Mucosa of stomach (tissue), 1 donor: Measurements from ENCODE around the gene EIF2AK3.
A peak's percentile ranks its signal among the peaks of the same experiment; 100 is the strongest.

Experiments
- H3K27me3 ChIP-seq: one replicate; pipeline ENCODE4 v1.7.0; 2013; ENCODE audit warnings: mild to moderate bottlenecking, low read length; ENCODE audit not compliant: control insufficient read depth, insufficient read depth
- H3K36me3 ChIP-seq: one replicate; pipeline ENCODE4 v1.7.0; 2013; ENCODE audit warnings: low read length; ENCODE audit not compliant: control insufficient read depth, insufficient read depth
- H3K4me1 ChIP-seq: one replicate; pipeline ENCODE4 v1.7.0; 2013; ENCODE audit warnings: mild to moderate bottlenecking, low read length; ENCODE audit not compliant: control insufficient read depth, insufficient read depth
- H3K4me3 ChIP-seq: one replicate; pipeline ENCODE4 v1.7.0; 2013; ENCODE audit warnings: low read length
- H3K9ac ChIP-seq: one replicate; pipeline ENCODE4 v1.7.0; 2013; ENCODE audit warnings: mild to moderate bottlenecking, low read length, moderate library complexity
- H3K9me3 ChIP-seq: one replicate; pipeline ENCODE4 v1.7.0; 2013; ENCODE audit warnings: mild to moderate bottlenecking, low read length, moderate library complexity; ENCODE audit not compliant: control insufficient read depth
- donor health status: Pancreatic carcinoma.

Gene EIF2AK3

GRCh38 chr2:88627055-88627855 is at the start of gene EIF2AK3:
EIF2AK3 (minus strand) TSS chr2:88627464; CDS start chr2:88627274, 190 bp downstream.
- no peaks in the 10 kb centered on the region for H3K36me3 ChIP-seq
- H3K9me3 ChIP-seq = no peaks in the 10 kb centered on the region
- no peaks in the 10 kb centered on the region for H3K27me3 ChIP-seq
- H3K9ac ChIP-seq = peak within 1 kb of the TSS; percentile 91
- peak within 1 kb of the TSS; percentile 78 for H3K4me3 ChIP-seq
- H3K4me1 ChIP-seq = peaks cover 20% of the 10 kb centered on the region

GRCh38 chr2:88673363-88673762 is 46.1 kb upstream of the EIF2AK3 start:
- Histone ChIP-seq H3K36me3 (no peaks in the 10 kb centered on the region), H3K4me3 (no peak overlapping the region), H3K27me3 (no peaks in the 10 kb centered on the region), H3K4me1 (peaks cover 12% of the 10 kb centered on the region), H3K9ac (no peak overlapping the region), H3K9me3 (no peaks in the 10 kb centered on the region)

GRCh38 chr2:88671786-88672427 is 44.6 kb upstream of the EIF2AK3 start:
- Histone ChIP-seq H3K27me3 (no peaks in the 10 kb centered on the region), H3K4me1 (peaks cover 12% of the 10 kb centered on the region), H3K9me3 (no peaks in the 10 kb centered on the region), H3K9ac (no peak overlapping the region), H3K4me3 (no peak overlapping the region), H3K36me3 (no peaks in the 10 kb centered on the region)

- peaks cover 15% of the 10 kb centered on the region for H3K4me1 ChIP-seq
Measured at GRCh38 chr2:88669482-88670214, 42.4 kb upstream of the EIF2AK3 start.

GRCh38 chr2:88668862-88669261 is 41.6 kb upstream of the EIF2AK3 start:
- Histone ChIP-seq H3K36me3 (no peaks in the 10 kb centered on the region), H3K9me3 (no peaks in the 10 kb centered on the region), H3K4me3 (no peak overlapping the region), H3K4me1 (peaks cover 15% of the 10 kb centered on the region), H3K27me3 (no peaks in the 10 kb centered on the region), H3K9ac (no peak overlapping the region)

More at GRCh38 chr2:88669482-88670214, 42.4 kb upstream of the EIF2AK3 start:
- no peaks in the 10 kb centered on the region for H3K27me3 ChIP-seq
- no peaks in the 10 kb centered on the region for H3K9me3 ChIP-seq
- H3K36me3 ChIP-seq = no peaks in the 10 kb centered on the region
- H3K9ac ChIP-seq = no peak overlapping the region
- H3K4me3 ChIP-seq = no peak overlapping the region

- peaks cover 15% of the 10 kb centered on the region for H3K4me1 ChIP-seq
- no peaks in the 10 kb centered on the region for H3K36me3 ChIP-seq
- no peaks in the 10 kb centered on the region for H3K27me3 ChIP-seq
- H3K9ac ChIP-seq = no peak overlapping the region
- H3K9me3 ChIP-seq = no peaks in the 10 kb centered on the region
- no peak overlapping the region for H3K4me3 ChIP-seq
Measured at GRCh38 chr2:88667219-88667618, 40.0 kb upstream of the EIF2AK3 start.

- H3K4me3 ChIP-seq = no peak overlapping the region
- H3K4me1 ChIP-seq = peaks cover 15% of the 10 kb centered on the region
- no peaks in the 10 kb centered on the region for H3K27me3 ChIP-seq
- H3K9me3 ChIP-seq = no peaks in the 10 kb centered on the region
- no peak overlapping the region for H3K9ac ChIP-seq
- H3K36me3 ChIP-seq = no peaks in the 10 kb centered on the region
Measured at GRCh38 chr2:88666576-88666975, 39.3 kb upstream of the EIF2AK3 start.

GRCh38 chr2:88660622-88661021 is 33.4 kb upstream of the EIF2AK3 start:
- H3K4me1 ChIP-seq = peaks cover 30% of the 10 kb centered on the region
- no peaks in the 10 kb centered on the region for H3K27me3 ChIP-seq
- no peaks in the 10 kb centered on the region for H3K9me3 ChIP-seq
- H3K4me3 ChIP-seq = no peak overlapping the region
- no peaks in the 10 kb centered on the region for H3K36me3 ChIP-seq
- no peak overlapping the region for H3K9ac ChIP-seq

- Histone ChIP-seq H3K9ac (peak overlapping the region; percentile 11), H3K9me3 (no peaks in the 10 kb centered on the region), H3K27me3 (no peaks in the 10 kb centered on the region), H3K4me1 (peaks cover 30% of the 10 kb centered on the region), H3K4me3 (no peak overlapping the region), H3K36me3 (no peaks in the 10 kb centered on the region)
Measured at GRCh38 chr2:88659538-88659915, 32.3 kb upstream of the EIF2AK3 start.

- H3K36me3 ChIP-seq = no peaks in the 10 kb centered on the region
- peak overlapping the region; percentile 11 for H3K9ac ChIP-seq
- H3K9me3 ChIP-seq = no peaks in the 10 kb centered on the region
- H3K27me3 ChIP-seq = no peaks in the 10 kb centered on the region
- H3K4me1 ChIP-seq = peaks cover 30% of the 10 kb centered on the region
- no peak overlapping the region for H3K4me3 ChIP-seq
Measured at GRCh38 chr2:88658881-88659537, 31.7 kb upstream of the EIF2AK3 start.

GRCh38 chr2:88658326-88658725 is 31.1 kb upstream of the EIF2AK3 start:
- Histone ChIP-seq H3K4me3 (no peak overlapping the region), H3K36me3 (no peaks in the 10 kb centered on the region), H3K4me1 (peaks cover 30% of the 10 kb centered on the region), H3K9ac (no peak overlapping the region), H3K27me3 (no peaks in the 10 kb centered on the region), H3K9me3 (no peaks in the 10 kb centered on the region)
